ENCODE data around the gene TRAPPC4.

Gene TRAPPC4

GRCh38 chr11:119041821-119042514 lies 23.4 kb downstream of the TRAPPC4 start:
- H4K20me1 ChIP-seq (ENCODE audit: insufficient read depth, low read length), result no peaks in the 10 kb centered on the region
- H3K79me2 ChIP-seq (ENCODE audit: insufficient read depth, low read length), result no peaks in the 10 kb centered on the region
- no peak overlapping the region for H3K4me3 ChIP-seq (ENCODE audit: low read depth in 1 of 2, low read length in 2 of 2)
- H3K27me3 ChIP-seq (ENCODE audit: insufficient read depth, low read length, poor library complexity), result no peaks in the 10 kb centered on the region
- no peak overlapping the region for H3K9ac ChIP-seq (ENCODE audit: low read depth, low read length)
- no peak overlapping the region for H3K27ac ChIP-seq (ENCODE audit: low read length)
- ATAC-seq (ENCODE audit: insufficient read depth, low read depth), result 0 out of 3 replicates have a peak, but pooled peaks have one; percentile 25
- no peaks in the 10 kb centered on the region for H3K4me1 ChIP-seq (ENCODE audit: insufficient read depth, low read length)
- TF ChIP-seq EZH2 (IDR thresholded peaks at IDR 0.05; ENCODE audit: borderline replicate concordance, low read depth, low read length, severe bottlenecking) (no peak), CTCF (IDR thresholded peaks at IDR 0.05; ENCODE audit: borderline replicate concordance, extremely low read depth, low read length, poor library complexity, severe bottlenecking) (no peak)
- no peaks in the 10 kb centered on the region for H3K9me3 ChIP-seq (ENCODE audit: insufficient read depth, low read length, severe bottlenecking)
- DNase-seq, result no peak
- no peak overlapping the region for H2AFZ ChIP-seq (ENCODE audit: low read depth, low read length)
- H3K36me3 ChIP-seq (ENCODE audit: insufficient read depth, low read length), result peaks cover 25% of the 10 kb centered on the region
- no peak overlapping the region for H3K4me2 ChIP-seq (ENCODE audit: insufficient read depth, low read length)

GRCh38 chr11:119042927-119043326 lies 24.4 kb downstream of the TRAPPC4 start:
- Histone ChIP-seq H3K4me1 (ENCODE audit: insufficient read depth, low read length) (no peaks in the 10 kb centered on the region), H4K20me1 (ENCODE audit: insufficient read depth, low read length) (no peaks in the 10 kb centered on the region), H3K27me3 (ENCODE audit: insufficient read depth, low read length, poor library complexity) (no peaks in the 10 kb centered on the region), H3K9me3 (ENCODE audit: insufficient read depth, low read length, severe bottlenecking) (no peaks in the 10 kb centered on the region), H3K27ac (ENCODE audit: low read length) (no peak overlapping the region), H3K4me3 (ENCODE audit: low read depth in 1 of 2, low read length in 2 of 2) (no peak overlapping the region), H3K36me3 (ENCODE audit: insufficient read depth, low read length) (peaks cover 34% of the 10 kb centered on the region), H3K79me2 (ENCODE audit: insufficient read depth, low read length) (no peaks in the 10 kb centered on the region), H3K9ac (ENCODE audit: low read depth, low read length) (no peak overlapping the region), H3K4me2 (ENCODE audit: insufficient read depth, low read length) (no peak overlapping the region), H2AFZ (ENCODE audit: low read depth, low read length) (no peak overlapping the region)
- ATAC-seq (ENCODE audit: insufficient read depth, low read depth) (no peak; the same call in 2 of the 3 replicates), DNase-seq (no peak)
- no peak for TF ChIP-seq EZH2 (IDR thresholded peaks at IDR 0.05; ENCODE audit: borderline replicate concordance, low read depth, low read length, severe bottlenecking)
- TF ChIP-seq CTCF (IDR thresholded peaks at IDR 0.05; ENCODE audit: borderline replicate concordance, extremely low read depth, low read length, poor library complexity, severe bottlenecking), result no peak

GRCh38 chr11:119044708-119045107 lies 26.1 kb downstream of the TRAPPC4 start:
- DNase-seq (no peak), ATAC-seq (ENCODE audit: insufficient read depth, low read depth) (peak; percentile 37; the same call in 1 of the 3 replicates)
- H4K20me1 ChIP-seq (ENCODE audit: insufficient read depth, low read length), result no peaks in the 10 kb centered on the region
- no peaks in the 10 kb centered on the region for H3K9me3 ChIP-seq (ENCODE audit: insufficient read depth, low read length, severe bottlenecking)
- no peak overlapping the region for H3K27ac ChIP-seq (ENCODE audit: low read length)
- no peak overlapping the region for H3K4me2 ChIP-seq (ENCODE audit: insufficient read depth, low read length)
- H3K79me2 ChIP-seq (ENCODE audit: insufficient read depth, low read length), result no peaks in the 10 kb centered on the region
- peaks cover 52% of the 10 kb centered on the region for H3K36me3 ChIP-seq (ENCODE audit: insufficient read depth, low read length)
- no peaks in the 10 kb centered on the region for H3K27me3 ChIP-seq (ENCODE audit: insufficient read depth, low read length, poor library complexity)
- no peak overlapping the region for H2AFZ ChIP-seq (ENCODE audit: low read depth, low read length)
- no peaks in the 10 kb centered on the region for H3K4me1 ChIP-seq (ENCODE audit: insufficient read depth, low read length)
- no peak overlapping the region for H3K4me3 ChIP-seq (ENCODE audit: low read depth in 1 of 2, low read length in 2 of 2)
- H3K9ac ChIP-seq (ENCODE audit: low read depth, low read length), result no peak overlapping the region
- TF ChIP-seq CTCF (IDR thresholded peaks at IDR 0.05; ENCODE audit: borderline replicate concordance, extremely low read depth, low read length, poor library complexity, severe bottlenecking), result peak; percentile 56
- TF ChIP-seq EZH2 (IDR thresholded peaks at IDR 0.05; ENCODE audit: borderline replicate concordance, low read depth, low read length, severe bottlenecking), result no peak

Measured in DND-41 (cell line).